Loucy (cell line): ENCODE measurements around the gene ZNF316.

Experiments used
- H2AFZ ChIP-seq: fragments of 200-600 bp; sonication (generic); 2 replicates; pipeline ENCODE4 v1.6.0; 2016; ENCODE audit warnings: antibody characterized with exemption, mild to moderate bottlenecking, low read length, moderate library complexity
- H3F3A ChIP-seq: fragments of 200-600 bp; 2 replicates; pipeline ENCODE4 v1.6.0; 2016; ENCODE audit warnings: antibody characterized with exemption, low read depth, mild to moderate bottlenecking
- H3K27me3 ChIP-seq: fragments of 200-600 bp; sonication (generic); 2 replicates; pipeline ENCODE4 v1.6.1; 2014; ENCODE audit warnings: low read length, mild to moderate bottlenecking; ENCODE audit not compliant: insufficient read depth, poor library complexity, severe bottlenecking
- H3K36me3 ChIP-seq: fragments of 200-600 bp; sonication (generic); 2 replicates; pipeline ENCODE4 v1.6.1; 2016; ENCODE audit warnings: low read length; ENCODE audit not compliant: insufficient read depth
- H3K4me1 ChIP-seq: fragments of 200-600 bp; sonication (generic); 2 replicates; pipeline ENCODE4 v1.5.1; 2014; ENCODE audit warnings: low read length, mild to moderate bottlenecking; ENCODE audit not compliant: insufficient read depth, poor library complexity, severe bottlenecking
- H3K4me2 ChIP-seq: fragments of 200-600 bp; sonication (generic); 2 replicates; pipeline ENCODE4 v1.6.0; 2014; ENCODE audit warnings: antibody characterized with exemption, low read length, low read depth, mild to moderate bottlenecking; ENCODE audit not compliant: poor library complexity, severe bottlenecking
- H3K4me3 ChIP-seq: fragments of 200-600 bp; sonication (generic); 2 replicates; pipeline ENCODE4 v1.5.1; 2014; ENCODE audit warnings: low read length, mild to moderate bottlenecking, mixed read lengths; ENCODE audit not compliant: poor library complexity, severe bottlenecking
- H3K79me2 ChIP-seq: fragments of 200-600 bp; sonication (generic); 2 replicates; pipeline ENCODE4 v1.6.1; 2014; ENCODE audit warnings: low read length; ENCODE audit not compliant: insufficient read depth
- H3K9ac ChIP-seq: fragments of 200-600 bp; sonication (generic); 2 replicates; pipeline ENCODE4 v1.6.0; 2014; ENCODE audit warnings: mild to moderate bottlenecking, low read depth, low read length, moderate library complexity; ENCODE audit not compliant: poor library complexity, severe bottlenecking
- H3K9me2 ChIP-seq: fragments of 200-600 bp; sonication (generic); replicated peaks from 2 replicates; pipeline ENCODE4 v1.6.1; 2016; ENCODE audit warnings: low read depth, low read length, mixed read lengths
- H3K9me3 ChIP-seq: fragments of 200-600 bp; sonication (generic); 2 replicates; pipeline ENCODE4 v1.6.1; 2014; ENCODE audit warnings: mild to moderate bottlenecking, antibody characterized with exemption, low read length, low read depth; ENCODE audit not compliant: insufficient read depth
- H4K20me1 ChIP-seq: fragments of 200-600 bp; sonication (generic); 2 replicates; pipeline ENCODE4 v1.6.0; 2014; ENCODE audit warnings: antibody characterized with exemption, low read length, mild to moderate bottlenecking; ENCODE audit not compliant: insufficient read depth, poor library complexity, severe bottlenecking
- EZH2phosphoT487 ChIP-seq: fragments of 200-600 bp; IDR thresholded peaks from 2 replicates; pipeline ENCODE4 v1.6.1; 2018; ENCODE audit warnings: antibody characterized with exemption, mild to moderate bottlenecking, moderate library complexity, borderline replicate concordance
- TF ChIP-seq, protein P1 (sequence below): fragments of 200-600 bp; sonication (generic); conservative IDR thresholded peaks from 2 replicates; pipeline ENCODE4 v1.5.1; 2014; ENCODE audit warnings: mild to moderate bottlenecking, antibody characterized with exemption, low read length

The ZNF316 gene

DNA sequence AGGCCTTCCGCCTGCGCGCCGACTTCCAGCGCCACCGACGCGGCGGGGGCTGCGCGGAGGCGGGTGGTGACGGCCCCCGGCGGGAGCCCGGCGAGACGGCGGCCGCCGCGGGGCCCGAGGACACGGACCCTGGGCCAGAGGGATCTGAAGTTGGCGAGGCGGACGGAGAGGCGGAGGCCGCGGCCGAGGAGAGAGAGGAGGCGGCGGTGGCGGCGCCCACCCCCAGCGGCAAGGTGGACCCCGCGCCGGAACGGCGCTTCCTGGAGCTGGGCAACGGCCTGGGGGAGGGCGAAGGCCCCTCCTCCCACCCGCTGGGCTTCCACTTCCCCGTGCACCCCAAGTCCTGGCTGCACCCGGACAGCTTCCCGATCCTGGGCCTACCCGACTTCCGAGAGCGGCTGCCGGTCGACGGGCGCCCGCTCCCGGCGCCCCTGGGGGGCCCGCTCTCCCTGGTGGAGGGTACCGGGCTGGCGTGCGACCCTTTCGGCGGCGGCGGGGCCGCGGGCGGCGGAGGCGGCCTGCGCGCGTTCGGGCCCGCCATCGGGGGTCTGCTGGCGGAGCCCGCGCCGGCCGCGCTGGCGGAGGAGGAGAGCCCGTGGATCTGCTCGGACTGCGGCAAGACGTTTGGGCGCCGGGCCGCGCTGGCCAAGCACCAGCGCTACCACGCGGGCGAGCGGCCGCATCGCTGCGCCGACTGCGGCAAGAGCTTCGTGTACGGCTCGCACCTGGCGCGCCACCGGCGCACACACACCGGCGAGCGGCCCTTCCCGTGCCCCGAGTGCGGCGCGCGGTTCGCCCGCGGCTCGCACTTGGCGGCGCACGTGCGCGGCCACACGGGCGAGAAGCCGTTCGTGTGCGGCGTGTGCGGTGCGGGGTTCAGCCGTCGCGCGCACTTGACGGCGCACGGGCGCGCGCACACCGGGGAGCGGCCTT lies 16.2 kb downstream of the ZNF316 start:
- no peaks in the 10 kb centered on the region for H3K27me3 ChIP-seq
- H3K4me2 ChIP-seq, result no peak overlapping the region
- H4K20me1 ChIP-seq, result no peaks in the 10 kb centered on the region
- no peaks in the 10 kb centered on the region for H3K9me2 ChIP-seq
- H3K9me3 ChIP-seq, result no peaks in the 10 kb centered on the region
- no peaks in the 10 kb centered on the region for H3K4me1 ChIP-seq
- no peak overlapping the region for H3K9ac ChIP-seq
- H3K79me2 ChIP-seq, result peaks cover 4% of the 10 kb centered on the region; the same call in 1 of the 2 replicates
- no peak overlapping the region for H2AFZ ChIP-seq
- peaks cover 28% of the 10 kb centered on the region; the same call in 1 of the 2 replicates for H3K36me3 ChIP-seq
- H3K4me3 ChIP-seq, result no peak overlapping the region
- TF ChIP-seq, protein P1, sequence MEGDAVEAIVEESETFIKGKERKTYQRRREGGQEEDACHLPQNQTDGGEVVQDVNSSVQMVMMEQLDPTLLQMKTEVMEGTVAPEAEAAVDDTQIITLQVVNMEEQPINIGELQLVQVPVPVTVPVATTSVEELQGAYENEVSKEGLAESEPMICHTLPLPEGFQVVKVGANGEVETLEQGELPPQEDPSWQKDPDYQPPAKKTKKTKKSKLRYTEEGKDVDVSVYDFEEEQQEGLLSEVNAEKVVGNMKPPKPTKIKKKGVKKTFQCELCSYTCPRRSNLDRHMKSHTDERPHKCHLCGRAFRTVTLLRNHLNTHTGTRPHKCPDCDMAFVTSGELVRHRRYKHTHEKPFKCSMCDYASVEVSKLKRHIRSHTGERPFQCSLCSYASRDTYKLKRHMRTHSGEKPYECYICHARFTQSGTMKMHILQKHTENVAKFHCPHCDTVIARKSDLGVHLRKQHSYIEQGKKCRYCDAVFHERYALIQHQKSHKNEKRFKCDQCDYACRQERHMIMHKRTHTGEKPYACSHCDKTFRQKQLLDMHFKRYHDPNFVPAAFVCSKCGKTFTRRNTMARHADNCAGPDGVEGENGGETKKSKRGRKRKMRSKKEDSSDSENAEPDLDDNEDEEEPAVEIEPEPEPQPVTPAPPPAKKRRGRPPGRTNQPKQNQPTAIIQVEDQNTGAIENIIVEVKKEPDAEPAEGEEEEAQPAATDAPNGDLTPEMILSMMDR, result no peak
- no peak for TF ChIP-seq EZH2phosphoT487
- no peaks in the 10 kb centered on the region for H3F3A ChIP-seq

DNA sequence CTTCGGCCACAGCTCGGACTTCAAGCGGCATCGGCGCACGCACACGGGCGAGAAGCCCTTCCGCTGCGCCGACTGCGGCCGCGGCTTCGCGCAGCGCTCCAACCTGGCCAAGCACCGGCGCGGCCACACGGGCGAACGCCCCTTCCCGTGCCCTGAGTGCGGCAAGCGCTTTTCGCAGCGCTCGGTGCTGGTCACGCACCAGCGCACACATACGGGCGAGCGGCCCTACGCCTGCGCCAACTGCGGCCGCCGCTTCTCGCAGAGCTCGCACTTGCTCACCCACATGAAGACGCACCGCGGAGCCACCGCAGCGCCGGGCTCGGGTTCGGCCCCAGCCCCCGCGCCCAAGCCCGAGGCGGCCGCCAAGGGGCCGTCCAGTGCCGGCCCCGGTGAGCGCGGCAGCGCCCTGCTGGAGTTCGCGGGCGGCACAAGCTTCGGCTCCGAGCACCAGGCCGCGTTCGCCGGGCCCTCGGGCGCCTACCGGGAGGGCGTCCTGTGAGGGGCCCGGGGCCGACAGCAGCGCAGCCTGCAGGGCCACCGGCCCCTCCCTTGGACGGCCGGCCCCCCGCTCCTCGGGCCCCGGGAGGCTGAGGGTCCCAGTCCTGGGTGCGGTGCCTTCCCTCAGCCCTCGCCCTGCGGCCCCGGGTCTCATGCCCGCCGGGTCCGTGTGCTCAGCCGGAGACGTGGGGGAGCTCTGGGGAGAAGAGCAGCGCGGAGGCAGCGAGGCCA lies 17.2 kb downstream of the ZNF316 start:
- Histone ChIP-seq H3K79me2 (peaks cover 3% of the 10 kb centered on the region; the same call in 1 of the 2 replicates), H3K9me2 (no peaks in the 10 kb centered on the region), H3K9me3 (no peaks in the 10 kb centered on the region), H3K27me3 (no peaks in the 10 kb centered on the region), H3K4me2 (no peak overlapping the region), H4K20me1 (no peaks in the 10 kb centered on the region), H3K9ac (no peak overlapping the region), H3K4me3 (no peak overlapping the region), H2AFZ (no peak overlapping the region), H3K36me3 (peaks cover 28% of the 10 kb centered on the region; the same call in 1 of the 2 replicates), H3K4me1 (no peaks in the 10 kb centered on the region), H3F3A (no peaks in the 10 kb centered on the region)
- TF ChIP-seq, protein P1, result no peak
- no peak for TF ChIP-seq EZH2phosphoT487

DNA sequence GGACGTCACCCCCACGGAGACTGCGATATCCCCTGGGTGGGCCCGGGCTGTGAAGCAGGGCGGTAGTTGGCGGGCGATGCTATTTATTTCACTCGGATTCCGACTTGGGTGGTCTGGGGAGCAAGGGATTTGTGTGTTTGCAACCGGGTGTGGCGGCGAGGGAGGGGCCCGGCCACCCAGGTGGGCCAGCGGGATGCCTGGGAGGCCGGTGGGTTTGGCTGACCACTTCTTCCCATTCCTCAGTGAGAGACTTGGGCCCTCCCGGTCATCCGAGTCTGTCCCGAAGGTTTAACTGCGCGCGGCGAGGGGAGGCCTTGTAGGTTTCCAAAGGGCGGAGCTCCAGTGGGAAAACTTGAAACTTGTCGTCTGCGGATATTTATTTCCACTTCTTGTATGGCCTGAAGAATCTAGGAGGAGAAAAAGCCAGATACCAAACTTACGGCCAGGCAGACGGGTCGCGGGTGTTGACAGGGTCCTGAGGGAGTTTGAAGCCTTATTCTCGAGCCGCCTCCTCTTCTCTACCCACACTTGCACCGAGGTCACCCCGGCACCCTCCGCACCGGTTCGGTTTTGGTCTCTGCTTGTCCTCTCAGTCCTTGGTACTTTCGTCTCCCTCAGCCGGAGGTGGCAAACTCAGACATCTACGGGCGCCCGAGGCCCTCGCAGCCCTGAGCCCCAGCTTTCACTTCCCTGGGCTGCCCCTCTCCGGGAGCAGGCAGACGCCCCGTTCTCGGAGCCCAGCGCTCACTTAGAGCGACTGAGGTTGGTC lies 17.9 kb downstream of the ZNF316 start:
- peaks cover 28% of the 10 kb centered on the region; the same call in 1 of the 2 replicates for H3K36me3 ChIP-seq
- no peaks in the 10 kb centered on the region for H3K9me3 ChIP-seq
- TF ChIP-seq EZH2phosphoT487, result no peak
- TF ChIP-seq, protein P1, result no peak
- H3K9me2 ChIP-seq, result no peaks in the 10 kb centered on the region
- no peaks in the 10 kb centered on the region for H4K20me1 ChIP-seq
- H3K9ac ChIP-seq, result no peak overlapping the region
- no peaks in the 10 kb centered on the region for H3K4me1 ChIP-seq
- H3F3A ChIP-seq, result no peaks in the 10 kb centered on the region
- no peak overlapping the region for H3K4me2 ChIP-seq
- H3K4me3 ChIP-seq, result no peak overlapping the region
- no peaks in the 10 kb centered on the region for H3K27me3 ChIP-seq
- no peaks in the 10 kb centered on the region for H3K79me2 ChIP-seq
- no peak overlapping the region for H2AFZ ChIP-seq
